GM18498 (cell line): ENCODE data around the gene C22orf42.
"Not testable (repeated sequence)": the region's sequence is repeated elsewhere in the genome, so short reads cannot be mapped to it uniquely, and the experiment has no call there.

Source experiments
- ATAC-seq: cut with Tn5 transposase; IDR thresholded peaks from one replicate; pipeline ENCODE4 v1.9.1; 2021; ENCODE audit warnings: mild to moderate bottlenecking, moderate library complexity; ENCODE audit not compliant: unreplicated experiment

Gene C22orf42

GRCh38 chr22:32158712-32159533, at the start of gene C22orf42:
Gene C22orf42 (minus strand): TSS chr22:32159303. CDS start chr22:32159215, 88 bp downstream.
- ATAC-seq, result no peak

GRCh38 chr22:32208681-32209080, 49.6 kb upstream of the C22orf42 start:
- no peak for ATAC-seq

- no peak for ATAC-seq
Measured at GRCh38 chr22:32207971-32208480, 48.9 kb upstream of the C22orf42 start.

- no peak for ATAC-seq
Measured at GRCh38 chr22:32206774-32207758, 48.0 kb upstream of the C22orf42 start.

GRCh38 chr22:32205974-32206773, 47.1 kb upstream of the C22orf42 start:
- ATAC-seq, result no peak

- no peak for ATAC-seq
Measured at GRCh38 chr22:32204856-32205722, 46.0 kb upstream of the C22orf42 start, which contains the start of gene RFPL2. Gene RFPL2 (minus strand): TSS chr22:32205073. CDS start chr22:32202451, 2,622 bp downstream.

- no peak for ATAC-seq
Measured at GRCh38 chr22:32204040-32204855, 45.1 kb upstream of the C22orf42 start.

GRCh38 chr22:32203181-32204039, 44.3 kb upstream of the C22orf42 start:
- ATAC-seq, result no peak

- ATAC-seq, result no peak
Measured at GRCh38 chr22:32202539-32203180, 43.6 kb upstream of the C22orf42 start.

- no peak for ATAC-seq
Measured at GRCh38 chr22:32202161-32202538, 43.0 kb upstream of the C22orf42 start.

- no peak for ATAC-seq
Measured at GRCh38 chr22:32200752-32201151, 41.6 kb upstream of the C22orf42 start.

GRCh38 chr22:32199961-32200360, 40.9 kb upstream of the C22orf42 start:
- ATAC-seq, result no peak

GRCh38 chr22:32199341-32199740, 40.2 kb upstream of the C22orf42 start:
- ATAC-seq, result no peak

- ATAC-seq, result not testable (repeated sequence)
Measured at GRCh38 chr22:32197553-32198226, 38.6 kb upstream of the C22orf42 start.

GRCh38 chr22:32195900-32196299, 36.8 kb upstream of the C22orf42 start:
- not testable (repeated sequence) for ATAC-seq

GRCh38 chr22:32193346-32193745, 34.2 kb upstream of the C22orf42 start:
- ATAC-seq, result not testable (repeated sequence)

- not testable (repeated sequence) for ATAC-seq
Measured at GRCh38 chr22:32191021-32191420, 31.9 kb upstream of the C22orf42 start.
